Calu3 (cell line): Measurements from ENCODE around the gene PCGF1. TPM values are rescaled to one million over a fixed set of nuclear protein-coding genes. Genes with fewer than 3 reads are reported as not detected.

Source experiments
- BruUV-seq: library from RNA; stranded (reverse); fragments of 400-500 nt; replicated peaks from 2 replicates; lab custom pipeline; 2021; lab: Mats Ljungman, UMichigan
- CTCF ChIA-PET: fragments of 300-600 bp; sonication (Branson Sonifier 250); formaldehyde crosslinking; loops from one replicate; lab custom pipeline; 2022; ENCODE audit warnings: antibody characterized with exemption; lab: Charles Lee
- DNase-seq: peaks from one replicate; pipeline ENCODE4 v3.0.0; 2022
- H3K27ac Mint-ChIP-seq: one replicate; pipeline ENCODE4 v1.8.0; 2022; ENCODE audit warnings: mixed read lengths; ENCODE audit not compliant: unreplicated experiment
- H3K27me3 Mint-ChIP-seq: one replicate; pipeline ENCODE4 v1.8.0; 2022; ENCODE audit warnings: mixed read lengths; ENCODE audit not compliant: unreplicated experiment
- H3K36me3 Mint-ChIP-seq: one replicate; pipeline ENCODE4 v1.8.0; 2022; ENCODE audit warnings: mild to moderate bottlenecking, moderate library complexity, mixed read lengths; ENCODE audit not compliant: insufficient read depth, unreplicated experiment
- H3K4me1 Mint-ChIP-seq: one replicate; pipeline ENCODE4 v1.8.0; 2022; ENCODE audit warnings: mild to moderate bottlenecking, low read depth, mixed read lengths; ENCODE audit not compliant: unreplicated experiment
- H3K4me3 Mint-ChIP-seq: one replicate; pipeline ENCODE4 v1.8.0; 2022; ENCODE audit warnings: mild to moderate bottlenecking, low read depth, moderate library complexity, mixed read lengths; ENCODE audit not compliant: unreplicated experiment
- H3K9me3 Mint-ChIP-seq: one replicate; pipeline ENCODE4 v1.8.0; 2022; ENCODE audit warnings: low read depth, mixed read lengths; ENCODE audit not compliant: unreplicated experiment
- intact Hi-C: fragments of 100-400 bp; cut with micrococcal nuclease; formaldehyde crosslinking; loops from one replicate; pipeline ENCODE4 v1.10.0; 2022; ENCODE audit not compliant: unreplicated experiment
- total RNA-seq: library from RNA; stranded (reverse); gene quantifications from 2 replicates; pipeline ENCODE4 v1.2.3, GENCODE V29; 2022
- TF ChIP-seq, protein P1 (sequence below): fragments of 200-600 bp; IDR thresholded peaks from one replicate; pipeline ENCODE4 v1.8.0; 2022; ENCODE audit warnings: antibody characterized with exemption; ENCODE audit not compliant: unreplicated experiment

Gene PCGF1
- total RNA-seq, 1 experiment from 2014 or later: 25.9 TPM

DNA sequence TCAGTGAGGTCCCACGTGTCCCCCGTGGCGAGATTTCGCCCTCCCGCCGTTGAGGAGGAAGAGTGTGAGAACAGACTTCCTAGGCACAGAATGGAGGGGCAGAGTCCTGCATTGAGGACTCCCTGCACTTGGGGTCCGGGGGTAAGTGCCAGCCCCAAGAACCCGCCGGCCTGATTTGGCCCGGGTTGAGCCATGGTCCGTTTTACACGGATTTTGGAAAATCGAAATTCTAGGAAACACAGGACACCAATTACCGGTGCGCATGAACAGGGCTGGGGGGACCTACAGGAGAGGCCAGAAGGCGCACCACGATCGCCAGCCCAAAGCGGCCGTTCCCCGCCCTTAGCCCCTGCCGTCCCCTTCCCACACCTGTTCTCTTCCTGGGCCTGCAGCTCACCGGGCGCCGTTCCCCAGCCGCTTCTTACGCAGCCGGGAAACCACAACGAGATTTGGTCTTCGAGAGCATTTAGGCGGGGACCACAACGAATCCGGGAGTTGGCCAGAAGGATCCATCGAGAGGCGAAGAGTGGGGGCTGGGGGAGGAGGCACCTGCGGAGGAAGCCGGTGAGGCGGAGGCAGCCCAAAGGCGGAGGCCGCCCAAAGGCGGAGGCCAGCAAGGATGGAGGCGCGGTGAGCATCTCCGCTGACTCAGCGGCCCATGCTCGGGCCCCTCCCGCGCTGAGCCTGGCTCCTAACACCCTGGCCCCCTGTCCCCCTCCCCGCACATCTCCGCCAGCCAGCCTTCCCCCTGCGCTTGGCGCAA, 6.3 kb upstream of the PCGF1 start:
- H3K27me3 Mint-ChIP-seq: peaks cover 92% of the 10 kb centered on the region
- H3K4me1 Mint-ChIP-seq: peaks cover under 1% of the 10 kb centered on the region
- DNase-seq: no peak
- H3K4me3 Mint-ChIP-seq: peak overlapping the region; percentile 26
- CTCF ChIA-PET: interaction anchor here (0.6 to 1.4 kb wide), 3 partner anchors 13 to 70 kb away, joined by 3 to 5 read pairs (median 3); no protein-coding TSS in a partner anchor
- H3K27ac Mint-ChIP-seq: no peak overlapping the region
- peaks cover 8% of the 10 kb centered on the region for H3K36me3 Mint-ChIP-seq
- intact Hi-C loops: no loop called here
- TF ChIP-seq, protein P1, sequence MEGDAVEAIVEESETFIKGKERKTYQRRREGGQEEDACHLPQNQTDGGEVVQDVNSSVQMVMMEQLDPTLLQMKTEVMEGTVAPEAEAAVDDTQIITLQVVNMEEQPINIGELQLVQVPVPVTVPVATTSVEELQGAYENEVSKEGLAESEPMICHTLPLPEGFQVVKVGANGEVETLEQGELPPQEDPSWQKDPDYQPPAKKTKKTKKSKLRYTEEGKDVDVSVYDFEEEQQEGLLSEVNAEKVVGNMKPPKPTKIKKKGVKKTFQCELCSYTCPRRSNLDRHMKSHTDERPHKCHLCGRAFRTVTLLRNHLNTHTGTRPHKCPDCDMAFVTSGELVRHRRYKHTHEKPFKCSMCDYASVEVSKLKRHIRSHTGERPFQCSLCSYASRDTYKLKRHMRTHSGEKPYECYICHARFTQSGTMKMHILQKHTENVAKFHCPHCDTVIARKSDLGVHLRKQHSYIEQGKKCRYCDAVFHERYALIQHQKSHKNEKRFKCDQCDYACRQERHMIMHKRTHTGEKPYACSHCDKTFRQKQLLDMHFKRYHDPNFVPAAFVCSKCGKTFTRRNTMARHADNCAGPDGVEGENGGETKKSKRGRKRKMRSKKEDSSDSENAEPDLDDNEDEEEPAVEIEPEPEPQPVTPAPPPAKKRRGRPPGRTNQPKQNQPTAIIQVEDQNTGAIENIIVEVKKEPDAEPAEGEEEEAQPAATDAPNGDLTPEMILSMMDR: no peak
- no peaks in the 10 kb centered on the region for H3K9me3 Mint-ChIP-seq
- no TSS peak for BruUV-seq

DNA sequence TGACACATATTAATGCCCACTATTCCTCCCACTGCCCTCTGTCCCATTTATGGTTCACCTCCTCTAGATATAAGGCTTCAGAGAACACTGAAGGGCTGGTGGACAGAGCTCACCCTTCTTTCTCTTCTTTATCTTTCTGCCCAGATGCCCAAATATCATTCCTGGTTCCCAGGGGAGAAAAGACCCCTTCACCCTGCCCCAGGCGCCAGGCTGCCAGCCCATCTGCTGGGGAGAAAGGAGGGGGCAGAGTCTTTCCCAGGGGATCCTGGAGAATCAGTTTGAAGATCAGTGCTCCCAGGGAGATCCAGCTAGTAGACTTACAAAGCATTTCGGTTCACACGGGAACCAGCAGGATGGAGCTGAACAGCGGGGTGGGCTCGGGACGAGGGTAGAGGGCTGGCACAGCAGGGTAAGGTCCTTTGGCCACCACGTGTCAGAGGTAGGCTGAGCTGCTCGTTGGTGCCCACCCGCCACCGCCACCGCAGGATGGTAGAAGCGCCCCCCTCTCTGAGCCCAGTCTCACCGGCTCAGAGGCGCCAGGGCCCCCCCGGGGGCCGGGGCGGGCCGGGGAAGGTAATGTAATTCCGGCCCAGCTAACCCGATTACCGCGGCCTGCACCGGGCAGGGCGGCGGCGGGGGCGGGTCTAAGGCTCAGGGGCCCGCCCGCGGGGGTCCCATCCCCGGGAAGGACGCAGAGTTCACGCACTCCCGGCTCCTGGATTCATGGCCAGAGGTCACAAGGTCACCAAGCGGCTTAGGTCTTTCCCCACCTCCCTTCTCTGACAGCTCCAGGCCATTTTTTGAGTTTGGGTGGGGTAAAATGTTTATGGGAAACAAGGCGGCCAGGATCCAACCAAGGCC, 5.5 kb upstream of the PCGF1 start:
- Mint-ChIP-seq H3K36me3 (peaks cover 13% of the 10 kb centered on the region), H3K9me3 (no peaks in the 10 kb centered on the region), H3K4me3 (peak overlapping the region; percentile 26), H3K4me1 (peaks cover 9% of the 10 kb centered on the region), H3K27ac (no peak overlapping the region), H3K27me3 (peaks cover 86% of the 10 kb centered on the region)
- TF ChIP-seq, protein P1: no peak
- BruUV-seq: no TSS peak
- intact Hi-C loops: no loop called here
- no peak for DNase-seq
- CTCF ChIA-PET: interaction anchor here (1.4 kb wide), 1 partner anchor 71 kb away, joined by 3 read pairs; no protein-coding TSS in a partner anchor

DNA sequence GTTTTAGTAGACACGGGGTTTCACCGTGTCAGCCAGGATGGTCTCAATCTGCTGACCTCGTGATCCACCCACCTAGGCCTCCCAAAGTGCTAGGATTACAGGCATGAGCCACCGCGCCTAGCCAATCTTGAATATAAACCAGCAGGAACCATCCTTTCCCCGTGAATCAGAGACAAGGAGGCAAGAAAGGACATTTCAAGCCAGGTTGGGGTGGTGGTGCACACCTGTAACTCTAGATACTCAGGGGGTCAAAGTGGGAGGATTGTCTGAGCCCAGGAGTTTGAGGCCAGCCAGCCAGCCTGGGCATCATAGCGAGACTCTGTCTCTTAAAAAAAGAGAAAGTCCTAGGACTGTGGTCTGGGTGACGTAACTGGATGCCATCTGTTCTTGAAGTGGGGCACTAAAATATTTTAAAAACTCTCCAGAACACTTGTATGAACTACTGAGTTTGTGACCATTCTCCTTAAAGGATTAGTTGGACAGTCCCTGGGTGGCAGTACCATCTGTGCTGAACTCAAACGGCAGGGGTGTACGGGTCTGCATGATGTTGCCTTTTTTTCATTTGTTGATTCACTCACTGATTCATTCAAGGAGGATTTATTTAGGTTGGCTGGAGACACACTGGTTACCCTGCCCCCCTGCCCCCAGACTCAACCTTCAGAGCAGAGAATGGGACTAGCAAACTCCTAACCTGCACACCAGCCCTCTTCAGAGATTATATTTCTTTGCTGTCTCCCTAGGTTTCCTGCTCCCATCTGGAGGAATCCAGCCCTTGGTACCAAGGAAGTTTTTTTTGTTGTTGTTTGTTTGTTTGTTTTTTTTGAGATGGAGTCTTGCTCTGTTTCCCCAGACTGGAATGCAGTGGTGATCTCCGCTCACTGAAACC, 3.9 kb upstream of the PCGF1 start:
- Mint-ChIP-seq H3K36me3 (peaks cover 29% of the 10 kb centered on the region), H3K27me3 (peaks cover 70% of the 10 kb centered on the region), H3K4me3 (no peak overlapping the region), H3K4me1 (peaks cover 9% of the 10 kb centered on the region), H3K27ac (no peak overlapping the region), H3K9me3 (no peaks in the 10 kb centered on the region)
- TF ChIP-seq, protein P1: no peak
- CTCF ChIA-PET: interaction anchor here (0.6 kb wide), 1 partner anchor 910 kb away, joined by 5 read pairs; no protein-coding TSS in a partner anchor
- intact Hi-C loops: no loop called here
- DNase-seq: no peak
- BruUV-seq: no TSS peak

GRCh38 chr2:74510272-74510671, 2.8 kb upstream of the PCGF1 start:
- Mint-ChIP-seq H3K4me1 (peaks cover 13% of the 10 kb centered on the region), H3K27ac (peak overlapping the region; percentile 9), H3K36me3 (peaks cover 26% of the 10 kb centered on the region), H3K9me3 (no peaks in the 10 kb centered on the region), H3K4me3 (no peak overlapping the region), H3K27me3 (peaks cover 63% of the 10 kb centered on the region)
- intact Hi-C loops: no loop called here
- TF ChIP-seq, protein P1: no peak
- no TSS peak for BruUV-seq
- DNase-seq: no peak
- CTCF ChIA-PET: no interaction called here
